ENCODE data around the gene GORAB. TPM values are rescaled to one million over a fixed set of nuclear protein-coding genes. Genes with fewer than 3 reads are reported as not detected.

Gene GORAB
- total RNA-seq, 1 experiment from 2014 or later: 10.9 TPM

DNA sequence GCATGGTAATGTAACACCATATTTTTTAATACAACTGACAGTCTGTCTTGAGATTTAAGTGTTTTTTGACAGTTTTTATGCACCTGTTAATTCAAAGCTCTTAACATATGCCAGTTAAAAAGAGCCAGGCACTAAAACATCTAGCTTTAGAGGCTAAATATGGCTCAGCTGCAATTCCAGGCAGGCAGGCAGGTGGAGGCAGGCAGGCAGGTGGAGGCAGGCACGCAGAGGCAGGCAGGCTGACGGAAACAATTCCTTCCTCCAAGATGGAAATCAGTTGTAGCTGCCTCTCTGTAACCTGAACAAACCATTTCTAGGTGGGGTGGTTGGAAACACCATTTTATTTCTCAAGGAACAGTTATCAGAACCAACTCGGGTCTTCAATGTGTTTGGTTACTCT lies 51.2 kb downstream of the GORAB start:
- no TSS peak for BruUV-seq (replicated peaks)
- Histone ChIP-seq H3K4me1 (ENCODE audit: insufficient read depth, low read length, poor library complexity, severe bottlenecking) (no peaks in the 10 kb centered on the region), H3K36me3 (ENCODE audit: insufficient read depth, low read length, poor library complexity, severe bottlenecking) (no peaks in the 10 kb centered on the region), H3K27me3 (replicated peaks; ENCODE audit: insufficient read depth, low read depth, low read length, poor library complexity) (no peaks in the 10 kb centered on the region), H3K4me3 (ENCODE audit: low read depth, low read length, poor library complexity, severe bottlenecking) (no peak overlapping the region), H3K27ac (ENCODE audit: low read depth, low read length, poor library complexity, severe bottlenecking) (no peak overlapping the region), H3K9me3 (ENCODE audit: low read depth, low read length, poor library complexity, severe bottlenecking) (no peaks in the 10 kb centered on the region)
- no peak for DNase-seq (ENCODE audit: low spot score)
- ChIA-PET POLR2A (ENCODE audit: low non-redundant PET) (no interaction called here), CTCF (no interaction called here)
- TF ChIP-seq, protein P1, sequence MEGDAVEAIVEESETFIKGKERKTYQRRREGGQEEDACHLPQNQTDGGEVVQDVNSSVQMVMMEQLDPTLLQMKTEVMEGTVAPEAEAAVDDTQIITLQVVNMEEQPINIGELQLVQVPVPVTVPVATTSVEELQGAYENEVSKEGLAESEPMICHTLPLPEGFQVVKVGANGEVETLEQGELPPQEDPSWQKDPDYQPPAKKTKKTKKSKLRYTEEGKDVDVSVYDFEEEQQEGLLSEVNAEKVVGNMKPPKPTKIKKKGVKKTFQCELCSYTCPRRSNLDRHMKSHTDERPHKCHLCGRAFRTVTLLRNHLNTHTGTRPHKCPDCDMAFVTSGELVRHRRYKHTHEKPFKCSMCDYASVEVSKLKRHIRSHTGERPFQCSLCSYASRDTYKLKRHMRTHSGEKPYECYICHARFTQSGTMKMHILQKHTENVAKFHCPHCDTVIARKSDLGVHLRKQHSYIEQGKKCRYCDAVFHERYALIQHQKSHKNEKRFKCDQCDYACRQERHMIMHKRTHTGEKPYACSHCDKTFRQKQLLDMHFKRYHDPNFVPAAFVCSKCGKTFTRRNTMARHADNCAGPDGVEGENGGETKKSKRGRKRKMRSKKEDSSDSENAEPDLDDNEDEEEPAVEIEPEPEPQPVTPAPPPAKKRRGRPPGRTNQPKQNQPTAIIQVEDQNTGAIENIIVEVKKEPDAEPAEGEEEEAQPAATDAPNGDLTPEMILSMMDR (conservative IDR thresholded peaks at IDR 0.05; ENCODE audit: low read depth, low read length): no peak
- no peak for TF ChIP-seq EZH2 (IDR thresholded peaks at IDR 0.05; ENCODE audit: borderline replicate concordance, low read depth, low read length, poor library complexity, severe bottlenecking)
- intact Hi-C loops (cut with micrococcal nuclease; ENCODE audit: unreplicated experiment): no loop called here

DNA sequence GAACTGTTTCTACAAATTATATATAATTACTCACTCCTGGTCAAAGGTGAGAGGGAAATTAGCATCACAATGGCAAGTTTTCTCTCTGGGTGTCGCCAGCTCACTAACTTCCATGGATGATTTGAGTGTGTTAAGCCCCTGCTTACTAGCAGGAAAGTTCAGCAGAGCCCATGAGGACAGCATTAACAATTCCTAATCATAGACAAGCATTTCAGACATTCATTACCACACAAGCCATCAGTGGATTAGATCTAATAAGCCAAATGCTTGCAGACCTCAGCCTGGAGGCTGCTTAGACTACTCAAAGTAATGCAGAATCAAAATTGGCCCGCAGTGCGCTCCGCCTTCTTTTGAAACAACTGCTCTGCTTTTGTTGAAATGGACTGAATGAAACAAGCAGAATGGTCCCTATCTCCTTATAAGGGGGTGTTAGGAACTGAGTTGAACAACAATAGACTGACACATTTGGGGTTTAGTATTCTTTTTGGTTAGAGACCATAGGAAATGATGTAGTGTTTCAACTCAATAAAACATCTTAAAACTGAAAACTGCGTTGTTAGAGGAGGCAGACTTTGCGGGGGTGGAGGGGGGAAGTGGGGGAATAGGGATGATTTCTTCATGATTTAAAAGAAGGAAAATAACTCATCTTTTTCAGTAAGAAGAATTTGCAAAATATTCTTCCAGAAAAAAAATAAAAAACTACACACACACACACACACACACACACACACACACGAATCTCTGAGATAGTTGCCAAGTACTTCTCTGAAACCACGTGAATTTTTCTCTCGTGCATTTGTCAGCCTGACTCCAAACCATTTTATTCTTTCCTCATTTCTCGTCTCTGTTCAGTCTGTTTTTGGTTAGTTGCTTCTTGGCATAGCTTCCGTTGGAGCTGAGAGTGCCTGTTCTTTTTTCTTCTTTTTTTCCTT lies 54.6 kb downstream of the GORAB start:
- intact Hi-C loops (cut with micrococcal nuclease; ENCODE audit: unreplicated experiment): no loop called here
- peaks cover 4% of the 10 kb centered on the region for H3K27me3 ChIP-seq (replicated peaks; ENCODE audit: insufficient read depth, low read depth, low read length, poor library complexity)
- no peak overlapping the region for H3K27ac ChIP-seq (ENCODE audit: low read depth, low read length, poor library complexity, severe bottlenecking)
- ChIA-PET CTCF (no interaction called here), POLR2A (ENCODE audit: low non-redundant PET) (no interaction called here)
- H3K9me3 ChIP-seq (ENCODE audit: low read depth, low read length, poor library complexity, severe bottlenecking): no peaks in the 10 kb centered on the region
- no peak for TF ChIP-seq EZH2 (IDR thresholded peaks at IDR 0.05; ENCODE audit: borderline replicate concordance, low read depth, low read length, poor library complexity, severe bottlenecking)
- TF ChIP-seq, protein P1 (conservative IDR thresholded peaks at IDR 0.05; ENCODE audit: low read depth, low read length): no peak
- no peaks in the 10 kb centered on the region for H3K4me1 ChIP-seq (ENCODE audit: insufficient read depth, low read length, poor library complexity, severe bottlenecking)
- no TSS peak for BruUV-seq (replicated peaks)
- no peaks in the 10 kb centered on the region for H3K36me3 ChIP-seq (ENCODE audit: insufficient read depth, low read length, poor library complexity, severe bottlenecking)
- DNase-seq (ENCODE audit: low spot score): no peak
- H3K4me3 ChIP-seq (ENCODE audit: low read depth, low read length, poor library complexity, severe bottlenecking): no peak overlapping the region

DNA sequence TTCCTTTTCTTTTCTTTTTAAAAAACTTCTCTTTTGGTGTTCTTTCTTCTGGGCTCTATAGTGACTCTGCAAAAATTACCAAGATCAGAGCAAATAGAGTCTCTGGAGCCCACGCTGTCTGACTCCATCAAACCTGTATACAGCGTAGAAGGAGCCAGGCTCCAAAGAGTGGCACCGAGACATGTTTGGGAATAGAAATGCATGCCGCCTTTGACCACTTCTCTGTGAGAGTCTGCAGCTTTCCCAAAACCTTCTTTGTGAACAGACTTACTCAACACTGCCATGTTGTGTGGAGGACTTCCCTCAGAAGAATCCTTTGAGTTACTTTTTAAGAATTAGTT lies 55.3 kb downstream of the GORAB start:
- intact Hi-C loops (cut with micrococcal nuclease; ENCODE audit: unreplicated experiment): no loop called here
- ChIA-PET POLR2A (ENCODE audit: low non-redundant PET) (no interaction called here), CTCF (no interaction called here)
- Histone ChIP-seq H3K27me3 (replicated peaks; ENCODE audit: insufficient read depth, low read depth, low read length, poor library complexity) (peaks cover 4% of the 10 kb centered on the region), H3K4me3 (ENCODE audit: low read depth, low read length, poor library complexity, severe bottlenecking) (no peak overlapping the region), H3K27ac (ENCODE audit: low read depth, low read length, poor library complexity, severe bottlenecking) (no peak overlapping the region), H3K36me3 (ENCODE audit: insufficient read depth, low read length, poor library complexity, severe bottlenecking) (no peaks in the 10 kb centered on the region), H3K9me3 (ENCODE audit: low read depth, low read length, poor library complexity, severe bottlenecking) (no peaks in the 10 kb centered on the region), H3K4me1 (ENCODE audit: insufficient read depth, low read length, poor library complexity, severe bottlenecking) (no peaks in the 10 kb centered on the region)
- DNase-seq (ENCODE audit: low spot score): no peak
- no peak for TF ChIP-seq EZH2 (IDR thresholded peaks at IDR 0.05; ENCODE audit: borderline replicate concordance, low read depth, low read length, poor library complexity, severe bottlenecking)
- TF ChIP-seq, protein P1 (conservative IDR thresholded peaks at IDR 0.05; ENCODE audit: low read depth, low read length): no peak
- no TSS peak for BruUV-seq (replicated peaks)

Data from A673 (cell line).